ENCODE results near the gene LRMDA.

Gene LRMDA

DNA sequence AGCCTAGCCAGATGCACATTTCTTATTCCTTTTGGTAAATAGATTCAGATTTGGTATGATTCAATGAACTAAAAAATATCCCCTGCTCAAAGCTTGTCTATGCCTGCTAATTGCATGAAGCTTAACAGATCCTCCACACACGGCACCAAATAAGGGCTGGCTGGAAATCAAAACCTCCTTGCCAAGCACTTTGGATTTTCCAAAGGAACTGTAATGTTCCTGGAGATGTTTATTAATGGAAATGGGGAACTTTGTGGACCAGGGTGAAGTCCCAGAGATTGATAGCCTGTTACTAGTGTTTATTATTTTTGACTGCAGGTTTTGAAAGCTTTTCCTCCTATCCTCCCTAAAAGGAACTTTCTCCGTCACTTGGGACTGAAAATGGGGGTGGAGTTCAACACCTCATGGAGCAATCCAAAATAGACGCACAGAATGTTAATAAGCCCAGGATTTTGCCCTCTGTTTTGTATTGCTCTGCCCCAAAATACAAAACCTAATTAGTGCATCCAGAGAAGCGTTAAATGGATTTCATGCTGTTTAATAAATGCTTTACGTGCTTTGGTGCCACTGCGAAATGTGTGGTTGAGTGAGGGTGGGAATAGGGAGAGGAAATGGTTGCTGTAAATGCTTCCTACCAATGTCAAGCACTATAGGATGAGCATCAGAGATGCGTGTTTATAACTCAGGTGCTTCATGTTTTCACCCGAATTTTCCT is 1027.7 kb downstream of the LRMDA start:
- DNase-seq (no peak), ATAC-seq (replicated peaks) (no peak)
- no peak overlapping the region for H3K27ac Mint-ChIP-seq
- H3K9me3 Mint-ChIP-seq = peaks cover 6 to 10% of the 10 kb centered on the region in 2 donors
- no peak overlapping the region for H3K4me3 Mint-ChIP-seq
- H3K4me1 Mint-ChIP-seq (ENCODE audit: low read depth in 2 of 2) = no peaks in the 10 kb centered on the region
- H3K27me3 Mint-ChIP-seq = no peaks in the 10 kb centered on the region
- H3K36me3 Mint-ChIP-seq (ENCODE audit: insufficient read depth) = no peaks in the 10 kb centered on the region

DNA sequence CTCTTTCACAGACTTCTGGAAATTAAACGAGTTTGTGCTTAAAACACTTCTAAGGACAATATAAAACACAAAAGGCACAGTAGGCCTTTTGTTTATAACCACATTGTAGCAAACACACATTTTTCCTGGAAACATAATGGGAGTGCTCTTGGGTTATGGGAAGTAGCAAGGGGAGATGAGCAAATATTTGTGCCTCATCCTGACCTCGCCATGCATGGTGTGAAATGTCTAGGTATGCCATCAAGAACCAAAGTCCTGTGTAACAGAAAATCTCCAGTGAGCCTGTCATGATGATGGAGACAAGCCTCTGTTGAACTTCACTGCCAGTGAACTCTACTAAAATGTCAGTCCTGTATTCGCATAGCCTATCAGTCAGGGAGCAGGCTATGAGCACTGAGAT is 1029.6 kb downstream of the LRMDA start:
- Mint-ChIP-seq H3K36me3 (ENCODE audit: insufficient read depth) (no peaks in the 10 kb centered on the region), H3K4me3 (no peak overlapping the region), H3K9me3 (peaks cover 3 to 6% of the 10 kb centered on the region in 2 donors), H3K27me3 (no peaks in the 10 kb centered on the region), H3K27ac (no peak overlapping the region), H3K4me1 (ENCODE audit: low read depth in 2 of 2) (no peaks in the 10 kb centered on the region)
- DNase-seq = no peak
- ATAC-seq (replicated peaks) = no peak

- no peaks in the 10 kb centered on the region for H3K4me1 Mint-ChIP-seq (ENCODE audit: low read depth in 2 of 2)
- peaks cover 6% of the 10 kb centered on the region in 2 donors for H3K9me3 Mint-ChIP-seq
- no peaks in the 10 kb centered on the region for H3K27me3 Mint-ChIP-seq
- DNase-seq (no peak), ATAC-seq (replicated peaks) (no peak)
- no peak overlapping the region for H3K27ac Mint-ChIP-seq
- no peak overlapping the region for H3K4me3 Mint-ChIP-seq
- no peaks in the 10 kb centered on the region for H3K36me3 Mint-ChIP-seq (ENCODE audit: insufficient read depth)
Measured at GRCh38 chr10:76463111-76463510, 1031.7 kb downstream of the LRMDA start.

GRCh38 chr10:76466836-76467503 is 1035.5 kb downstream of the LRMDA start:
- DNase-seq = no peak
- Mint-ChIP-seq H3K4me3 (no peak overlapping the region), H3K4me1 (ENCODE audit: low read depth in 2 of 2) (no peaks in the 10 kb centered on the region), H3K27me3 (no peaks in the 10 kb centered on the region), H3K9me3 (peaks cover 3 to 6% of the 10 kb centered on the region in 2 donors), H3K27ac (no peak overlapping the region), H3K36me3 (ENCODE audit: insufficient read depth) (no peaks in the 10 kb centered on the region)
- ATAC-seq (replicated peaks) = no peak

- Mint-ChIP-seq H3K27ac (no peak overlapping the region), H3K27me3 (no peaks in the 10 kb centered on the region), H3K36me3 (ENCODE audit: insufficient read depth) (no peaks in the 10 kb centered on the region), H3K4me3 (no peak overlapping the region), H3K9me3 (peaks cover 0 to 3% of the 10 kb centered on the region in 2 donors), H3K4me1 (ENCODE audit: low read depth in 2 of 2) (no peaks in the 10 kb centered on the region)
- ATAC-seq (replicated peaks) (no peak), DNase-seq (no peak)
Measured at GRCh38 chr10:76469675-76470074, 1038.3 kb downstream of the LRMDA start.

DNA sequence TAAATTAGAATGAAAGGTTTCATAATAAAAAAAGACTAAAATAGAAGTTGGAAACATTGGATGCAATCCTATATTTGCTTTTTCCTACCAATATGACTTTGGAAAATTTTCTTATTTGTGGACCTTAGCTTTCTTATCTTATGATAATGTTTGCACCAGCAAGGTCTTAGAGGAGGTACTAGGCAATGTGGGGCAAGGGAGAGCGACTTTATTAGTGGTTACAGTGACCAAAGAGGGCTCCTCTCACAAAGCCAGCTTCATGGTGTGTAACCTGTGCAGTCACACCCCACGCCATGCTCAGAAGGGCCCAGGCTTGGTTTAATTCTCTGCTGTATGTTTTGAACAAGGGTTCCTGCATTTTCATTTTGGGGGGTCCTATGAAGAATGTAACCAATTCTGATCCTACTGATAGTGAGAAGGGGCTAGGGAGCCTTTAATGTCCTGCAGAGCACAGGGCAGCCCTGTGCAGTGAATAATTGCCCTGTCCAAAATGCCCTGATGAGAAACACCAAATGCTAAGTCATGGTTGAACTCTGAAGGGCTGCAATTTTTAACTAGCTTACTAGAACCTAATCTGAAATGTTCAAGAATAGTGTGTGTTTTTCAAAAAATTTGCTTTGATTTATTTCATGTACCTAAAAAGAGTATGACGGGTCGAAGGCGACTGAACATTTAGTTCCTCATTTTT is 1047.8 kb downstream of the LRMDA start:
- Mint-ChIP-seq H3K9me3 (peaks cover 7 to 10% of the 10 kb centered on the region in 2 donors), H3K27ac (no peak overlapping the region), H3K36me3 (ENCODE audit: insufficient read depth) (no peaks in the 10 kb centered on the region), H3K4me3 (no peak overlapping the region), H3K4me1 (ENCODE audit: low read depth in 2 of 2) (no peaks in the 10 kb centered on the region), H3K27me3 (no peaks in the 10 kb centered on the region)
- DNase-seq (no peak), ATAC-seq (replicated peaks) (no peak)

GRCh38 chr10:76481178-76481577 is 1049.8 kb downstream of the LRMDA start:
- no peak overlapping the region for H3K4me3 Mint-ChIP-seq

GRCh38 chr10:76487582-76487981 is 1056.2 kb downstream of the LRMDA start:
- ATAC-seq (replicated peaks) = no peak
- peaks cover 7 to 22% of the 10 kb centered on the region in 2 donors for H3K9me3 Mint-ChIP-seq
- DNase-seq = no peak
- H3K27ac Mint-ChIP-seq = no peak overlapping the region
- H3K27me3 Mint-ChIP-seq = no peaks in the 10 kb centered on the region
- H3K36me3 Mint-ChIP-seq (ENCODE audit: insufficient read depth) = no peaks in the 10 kb centered on the region
- H3K4me1 Mint-ChIP-seq (ENCODE audit: low read depth in 2 of 2) = no peaks in the 10 kb centered on the region
- no peak overlapping the region for H3K4me3 Mint-ChIP-seq

More at GRCh38 chr10:76481178-76481577, 1049.8 kb downstream of the LRMDA start:
- DNase-seq (no peak), ATAC-seq (replicated peaks) (no peak)
- no peak overlapping the region for H3K27ac Mint-ChIP-seq
- H3K4me1 Mint-ChIP-seq (ENCODE audit: low read depth in 2 of 2) = no peaks in the 10 kb centered on the region
- H3K27me3 Mint-ChIP-seq = no peaks in the 10 kb centered on the region
- no peaks in the 10 kb centered on the region for H3K36me3 Mint-ChIP-seq (ENCODE audit: insufficient read depth)
- peaks cover 2 to 5% of the 10 kb centered on the region in 2 donors for H3K9me3 Mint-ChIP-seq

DNA sequence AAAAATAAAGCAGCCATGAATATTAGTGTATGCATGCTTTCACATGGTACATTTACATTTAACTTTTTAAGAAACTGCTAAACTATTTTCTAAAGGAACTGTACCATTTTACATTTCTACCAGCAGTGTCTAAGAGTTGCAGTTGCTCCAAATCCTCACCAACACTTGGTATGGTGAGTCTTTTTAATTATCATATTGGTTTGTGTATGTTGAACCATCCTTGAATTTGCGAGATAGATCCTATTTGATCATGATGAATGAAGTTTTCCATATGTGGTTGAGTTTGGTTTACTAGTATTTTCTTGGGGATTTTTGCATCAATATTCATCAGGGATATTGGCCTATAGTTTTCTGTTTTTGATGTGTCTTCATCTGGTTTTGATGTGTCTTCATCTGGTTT is 1057.2 kb downstream of the LRMDA start:
- Mint-ChIP-seq H3K4me3 (no peak overlapping the region), H3K27ac (no peak overlapping the region), H3K9me3 (peaks cover 7 to 22% of the 10 kb centered on the region in 2 donors), H3K36me3 (ENCODE audit: insufficient read depth) (no peaks in the 10 kb centered on the region), H3K27me3 (no peaks in the 10 kb centered on the region), H3K4me1 (ENCODE audit: low read depth in 2 of 2) (no peaks in the 10 kb centered on the region)
- DNase-seq = no peak
- no peak for ATAC-seq (replicated peaks)

GRCh38 chr10:76491216-76491615 is 1059.8 kb downstream of the LRMDA start:
- no peak overlapping the region for H3K4me3 Mint-ChIP-seq
- DNase-seq (no peak), ATAC-seq (replicated peaks) (no peak)
- no peaks in the 10 kb centered on the region for H3K4me1 Mint-ChIP-seq (ENCODE audit: low read depth in 2 of 2)
- no peaks in the 10 kb centered on the region for H3K36me3 Mint-ChIP-seq (ENCODE audit: insufficient read depth)
- no peak overlapping the region for H3K27ac Mint-ChIP-seq
- H3K9me3 Mint-ChIP-seq = peaks cover 4 to 22% of the 10 kb centered on the region in 2 donors
- H3K27me3 Mint-ChIP-seq = no peaks in the 10 kb centered on the region

DNA sequence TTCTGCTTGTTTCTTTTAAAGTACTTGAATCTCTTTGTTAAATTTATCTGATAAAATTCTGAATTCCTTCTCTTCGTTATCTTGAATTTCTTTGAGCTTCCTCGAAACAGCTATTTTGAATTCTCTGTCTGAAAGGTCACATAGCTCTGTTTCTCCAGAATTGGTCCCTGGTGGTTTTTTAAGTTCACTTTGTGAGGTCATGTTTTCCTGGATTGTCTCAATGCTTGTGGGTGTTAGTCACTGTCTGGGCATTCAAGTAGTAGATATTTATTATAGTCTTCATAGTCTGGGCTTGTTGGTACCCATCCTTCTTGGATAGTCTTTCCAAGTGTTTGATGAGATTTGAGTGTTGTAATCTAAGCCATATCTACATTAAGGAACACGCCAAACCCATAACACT is 1060.6 kb downstream of the LRMDA start:
- no peak for DNase-seq
- no peaks in the 10 kb centered on the region for H3K36me3 Mint-ChIP-seq (ENCODE audit: insufficient read depth)
- H3K4me3 Mint-ChIP-seq = no peak overlapping the region

GRCh38 chr10:76492678-76493472 is 1061.5 kb downstream of the LRMDA start:
- Mint-ChIP-seq H3K4me3 (no peak overlapping the region), H3K4me1 (ENCODE audit: low read depth in 2 of 2) (no peaks in the 10 kb centered on the region), H3K36me3 (ENCODE audit: insufficient read depth) (no peaks in the 10 kb centered on the region), H3K27ac (no peak overlapping the region), H3K9me3 (peaks cover 1 to 16% of the 10 kb centered on the region in 2 donors), H3K27me3 (no peaks in the 10 kb centered on the region)
- no peak for DNase-seq
- ATAC-seq (replicated peaks) = no peak

More for the DNA sequence above, 1060.6 kb downstream of the LRMDA start:
- peaks cover 3 to 18% of the 10 kb centered on the region in 2 donors for H3K9me3 Mint-ChIP-seq
- H3K27ac Mint-ChIP-seq = no peak overlapping the region
- H3K4me1 Mint-ChIP-seq (ENCODE audit: low read depth in 2 of 2) = no peaks in the 10 kb centered on the region
- no peaks in the 10 kb centered on the region for H3K27me3 Mint-ChIP-seq
- no peak for ATAC-seq (replicated peaks)

DNA sequence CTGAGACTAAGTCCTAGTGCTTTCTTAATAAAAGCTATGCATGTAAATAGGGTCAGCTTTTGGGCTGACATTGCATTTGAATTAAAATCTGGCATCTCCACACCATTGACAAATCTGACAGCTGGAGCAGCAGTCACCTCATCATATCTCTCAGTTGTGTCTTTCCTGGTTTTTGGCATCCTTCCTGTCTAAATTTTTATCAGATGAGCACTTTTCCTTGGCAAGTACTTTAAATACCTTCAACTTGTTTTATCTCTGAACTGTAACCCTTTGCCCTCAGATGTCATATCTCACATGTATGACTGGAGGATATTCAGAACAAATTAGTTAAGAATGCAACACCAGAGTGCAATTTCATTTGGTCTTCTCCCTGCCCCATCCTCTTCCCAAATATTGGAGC is 1066.2 kb downstream of the LRMDA start:
- Mint-ChIP-seq H3K4me1 (ENCODE audit: low read depth in 2 of 2) (no peaks in the 10 kb centered on the region), H3K36me3 (ENCODE audit: insufficient read depth) (no peaks in the 10 kb centered on the region), H3K4me3 (no peak overlapping the region), H3K27ac (no peak overlapping the region), H3K9me3 (no peaks in the 10 kb centered on the region), H3K27me3 (no peaks in the 10 kb centered on the region)
- DNase-seq = no peak
- no peak for ATAC-seq (replicated peaks)
